Measurements from ENCODE around the gene ITPRID1.
A peak's percentile ranks its signal among the peaks of the same experiment; 100 is the strongest.

DNA sequence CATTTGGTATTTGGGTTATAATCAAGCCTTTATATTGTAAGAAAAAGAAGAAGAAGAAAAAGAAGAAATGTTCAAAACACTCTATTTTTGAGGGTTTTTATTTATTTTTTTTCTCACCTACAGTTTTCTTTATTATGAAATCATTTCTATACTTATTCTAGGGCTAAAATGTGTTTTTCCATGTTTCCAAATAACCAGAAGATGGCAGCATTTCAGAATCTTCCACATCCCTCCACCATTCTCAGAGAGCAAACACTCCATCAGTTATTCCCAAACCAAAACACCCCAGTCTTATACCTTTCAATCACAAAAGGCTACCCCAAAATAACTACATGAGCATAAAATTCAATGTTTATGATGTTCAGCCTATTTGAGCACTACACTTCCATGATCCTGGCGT, 134.4 kb downstream of the ITPRID1 start:
- TF ChIP-seq, protein P1, sequence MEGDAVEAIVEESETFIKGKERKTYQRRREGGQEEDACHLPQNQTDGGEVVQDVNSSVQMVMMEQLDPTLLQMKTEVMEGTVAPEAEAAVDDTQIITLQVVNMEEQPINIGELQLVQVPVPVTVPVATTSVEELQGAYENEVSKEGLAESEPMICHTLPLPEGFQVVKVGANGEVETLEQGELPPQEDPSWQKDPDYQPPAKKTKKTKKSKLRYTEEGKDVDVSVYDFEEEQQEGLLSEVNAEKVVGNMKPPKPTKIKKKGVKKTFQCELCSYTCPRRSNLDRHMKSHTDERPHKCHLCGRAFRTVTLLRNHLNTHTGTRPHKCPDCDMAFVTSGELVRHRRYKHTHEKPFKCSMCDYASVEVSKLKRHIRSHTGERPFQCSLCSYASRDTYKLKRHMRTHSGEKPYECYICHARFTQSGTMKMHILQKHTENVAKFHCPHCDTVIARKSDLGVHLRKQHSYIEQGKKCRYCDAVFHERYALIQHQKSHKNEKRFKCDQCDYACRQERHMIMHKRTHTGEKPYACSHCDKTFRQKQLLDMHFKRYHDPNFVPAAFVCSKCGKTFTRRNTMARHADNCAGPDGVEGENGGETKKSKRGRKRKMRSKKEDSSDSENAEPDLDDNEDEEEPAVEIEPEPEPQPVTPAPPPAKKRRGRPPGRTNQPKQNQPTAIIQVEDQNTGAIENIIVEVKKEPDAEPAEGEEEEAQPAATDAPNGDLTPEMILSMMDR (IDR thresholded peaks at IDR 0.05 in 8 of 11, conservative IDR thresholded peaks at IDR 0.05 in 3 of 11) = peak in 2 of 11 experiments; percentile 14 to 16
- TF ChIP-seq POLR2A (IDR thresholded peaks at IDR 0.05) (no peak), POLR2AphosphoS5 (IDR thresholded peaks at IDR 0.05) (no peak)
